HG02571 (cell line): ENCODE measurements around the gene UMAD1.

Source experiments
- ATAC-seq: cut with Tn5 transposase; IDR thresholded peaks from one replicate; pipeline ENCODE4 v1.9.1; 2021; ENCODE audit warnings: mild to moderate bottlenecking, moderate library complexity; ENCODE audit not compliant: unreplicated experiment

UMAD1 gene

GRCh38 chr7:7761340-7761973, 120.9 kb downstream of the UMAD1 start:
- no peak for ATAC-seq

- ATAC-seq = no peak
Observed at GRCh38 chr7:7761974-7762779, 121.6 kb downstream of the UMAD1 start.

GRCh38 chr7:7764520-7765396, 124.2 kb downstream of the UMAD1 start:
- ATAC-seq = no peak

- ATAC-seq = peak; percentile 65
Observed at GRCh38 chr7:7765422-7765821, 124.9 kb downstream of the UMAD1 start.

GRCh38 chr7:7766671-7767070, 126.1 kb downstream of the UMAD1 start:
- ATAC-seq = no peak

- no peak for ATAC-seq
Observed at GRCh38 chr7:7768977-7769709, 128.6 kb downstream of the UMAD1 start.

- no peak for ATAC-seq
Observed at GRCh38 chr7:7769710-7770627, 129.4 kb downstream of the UMAD1 start.

GRCh38 chr7:7771452-7771851, 130.9 kb downstream of the UMAD1 start:
- ATAC-seq = no peak

GRCh38 chr7:7772397-7772821, 131.9 kb downstream of the UMAD1 start:
- no peak for ATAC-seq

GRCh38 chr7:7773334-7774309, 133.1 kb downstream of the UMAD1 start:
- ATAC-seq = peak; percentile 68

- no peak for ATAC-seq
Observed at GRCh38 chr7:7779888-7780287, 139.3 kb downstream of the UMAD1 start.

GRCh38 chr7:7783001-7783400, 142.4 kb downstream of the UMAD1 start:
- ATAC-seq = no peak

GRCh38 chr7:7785344-7785973, 144.9 kb downstream of the UMAD1 start:
- no peak for ATAC-seq

- no peak for ATAC-seq
Observed at GRCh38 chr7:7786595-7786994, 146.0 kb downstream of the UMAD1 start.

GRCh38 chr7:7789551-7789988, 149.0 kb downstream of the UMAD1 start:
- peak; percentile 98 for ATAC-seq

- ATAC-seq = no peak
Observed at GRCh38 chr7:7790041-7790741, 149.6 kb downstream of the UMAD1 start.

GRCh38 chr7:7791523-7791922, 151.0 kb downstream of the UMAD1 start:
- no peak for ATAC-seq
